H9 (cell line): ENCODE measurements around the gene MN1. TPM values are rescaled to one million over a fixed set of nuclear protein-coding genes. Genes with fewer than 3 reads are reported as not detected.

ENCODE experiments used
- DNase-seq: peaks from one replicate; pipeline ENCODE4 v3.0.0-alpha.2; 2017
- H2AFZ ChIP-seq: one replicate; pipeline ENCODE4 v1.6.1; 2013; ENCODE audit warnings: mild to moderate bottlenecking, low read length, control low read depth, moderate library complexity
- H2AK5ac ChIP-seq: 2 replicates; pipeline ENCODE4 v1.6.1; 2013; ENCODE audit warnings: low read length, control low read depth, mixed read lengths; ENCODE audit not compliant: insufficient read length
- H2BK120ac ChIP-seq: one replicate; pipeline ENCODE4 v1.6.1; 2013; ENCODE audit warnings: low read depth, mild to moderate bottlenecking, low read length, control low read depth, inconsistent platforms; ENCODE audit not compliant: poor library complexity, severe bottlenecking
- H2BK12ac ChIP-seq: 2 replicates; pipeline ENCODE4 v1.6.1; 2013; ENCODE audit warnings: low read length, control low read depth, mixed read lengths, low read depth; ENCODE audit not compliant: insufficient read length
- H2BK15ac ChIP-seq: 2 replicates; pipeline ENCODE4 v1.6.1; 2013; ENCODE audit warnings: low read depth, low read length, control low read depth
- H2BK20ac ChIP-seq: one replicate; pipeline ENCODE4 v1.6.1; 2013; ENCODE audit warnings: low read depth, mild to moderate bottlenecking, low read length, control low read depth, inconsistent platforms; ENCODE audit not compliant: poor library complexity, severe bottlenecking
- H2BK5ac ChIP-seq: 2 replicates; pipeline ENCODE4 v1.6.1; 2013; ENCODE audit warnings: low read length, control low read depth, mixed read lengths; ENCODE audit not compliant: insufficient read length
- H3K14ac ChIP-seq: 2 replicates; pipeline ENCODE4 v1.6.1; 2013; ENCODE audit warnings: low read length, control low read depth; ENCODE audit not compliant: insufficient read depth
- H3K18ac ChIP-seq: 2 replicates; pipeline ENCODE4 v1.6.1; 2013; ENCODE audit warnings: low read depth, mild to moderate bottlenecking, mixed read lengths, low read length, control low read depth; ENCODE audit not compliant: insufficient read length
- H3K23ac ChIP-seq: 2 replicates; pipeline ENCODE4 v1.6.1; 2013; ENCODE audit warnings: low read length, control low read depth, mixed read lengths, low read depth; ENCODE audit not compliant: insufficient read length
- H3K23me2 ChIP-seq: 2 replicates; pipeline ENCODE4 v1.6.1; 2013; ENCODE audit warnings: low read depth, mild to moderate bottlenecking, mixed read lengths, low read length, control low read depth; ENCODE audit not compliant: insufficient read length, poor library complexity, severe bottlenecking
- H3K27ac ChIP-seq: 2 replicates; pipeline ENCODE4 v1.5.1; 2013; ENCODE audit warnings: low read length, control low read depth, mixed read lengths, low read depth; ENCODE audit not compliant: insufficient read length
- H3K27me3 ChIP-seq: 2 replicates; pipeline ENCODE4 v1.6.1; 2013; ENCODE audit warnings: low read length, control low read depth, inconsistent platforms; ENCODE audit not compliant: insufficient read depth
- H3K4ac ChIP-seq: 2 replicates; pipeline ENCODE4 v1.6.1; 2013; ENCODE audit warnings: low read depth, mild to moderate bottlenecking, control low read depth, inconsistent platforms, low read length, moderate library complexity
- H3K4me1 ChIP-seq: 2 replicates; pipeline ENCODE4 v1.6.1; 2013; ENCODE audit warnings: low read length, control low read depth, inconsistent platforms; ENCODE audit not compliant: insufficient read depth
- H3K4me2 ChIP-seq: 2 replicates; pipeline ENCODE4 v1.6.1; 2013; ENCODE audit warnings: low read length, control low read depth, mixed read lengths; ENCODE audit not compliant: insufficient read length, insufficient read depth
- H3K56ac ChIP-seq: 2 replicates; pipeline ENCODE4 v1.6.1; 2013; ENCODE audit warnings: low read depth, mild to moderate bottlenecking, mixed read lengths, low read length, control low read depth; ENCODE audit not compliant: insufficient read length
- H3K79me1 ChIP-seq: 2 replicates; pipeline ENCODE4 v1.6.1; 2013; ENCODE audit warnings: low read depth, mild to moderate bottlenecking, moderate library complexity, low read length, control low read depth, inconsistent platforms; ENCODE audit not compliant: insufficient read depth, poor library complexity, severe bottlenecking
- H3K79me2 ChIP-seq: 2 replicates; pipeline ENCODE4 v1.6.1; 2013; ENCODE audit warnings: low read length, control low read depth, inconsistent platforms; ENCODE audit not compliant: insufficient read depth
- H3K9ac ChIP-seq: 2 replicates; pipeline ENCODE4 v1.6.1; 2013; ENCODE audit warnings: low read length, control low read depth, mixed read lengths; ENCODE audit not compliant: insufficient read length; ENCODE audit errors: extremely low read depth
- H3K9me3 ChIP-seq: one replicate; pipeline ENCODE4 v1.6.1; 2013; ENCODE audit warnings: low read depth, low read length, inconsistent platforms; ENCODE audit not compliant: control insufficient read depth
- H3T11ph ChIP-seq: one replicate; pipeline ENCODE4 v1.6.1; 2013; ENCODE audit warnings: mild to moderate bottlenecking, low read length, control low read depth, inconsistent platforms
- H4K20me1 ChIP-seq: one replicate; pipeline ENCODE4 v1.6.1; 2013; ENCODE audit not compliant: control insufficient read depth, insufficient read length, insufficient read depth
- H4K5ac ChIP-seq: 2 replicates; pipeline ENCODE4 v1.6.1; 2013; ENCODE audit warnings: low read depth, mild to moderate bottlenecking, mixed read lengths, low read length, control low read depth; ENCODE audit not compliant: insufficient read length
- H4K8ac ChIP-seq: replicated peaks from 2 replicates; pipeline ENCODE4 v1.6.1; 2013; ENCODE audit warnings: low read length, control low read depth, mixed read lengths, low read depth; ENCODE audit not compliant: insufficient read length
- H4K91ac ChIP-seq: 2 replicates; pipeline ENCODE4 v1.6.1; 2013; ENCODE audit warnings: low read depth, mild to moderate bottlenecking, moderate library complexity, mixed read lengths, low read length, control low read depth; ENCODE audit not compliant: insufficient read length
- H3K27ac Mint-ChIP-seq, 3 experiments: 2 replicates in 2 of 3; 3 replicates in 1 of 3; pipeline ENCODE4 v1.8.0; 2020 to 2021; ENCODE audit warnings: mixed read lengths in 3 of 3, mild to moderate bottlenecking in 1 of 3, moderate library complexity in 1 of 3
- H3K27me3 Mint-ChIP-seq: 2 replicates; pipeline ENCODE4 v1.8.0; 2021; ENCODE audit warnings: low read depth, mild to moderate bottlenecking, moderate library complexity, mixed read lengths
- H3K36me3 Mint-ChIP-seq, 3 experiments: 2 replicates in 2 of 3; 3 replicates in 1 of 3; pipeline ENCODE4 v1.8.0; 2020 to 2021; ENCODE audit warnings: low read depth in 3 of 3, mixed read lengths in 3 of 3; ENCODE audit not compliant: insufficient read depth in 1 of 3
- H3K4me1 Mint-ChIP-seq, 2 experiments: 2 replicates each; pipeline ENCODE4 v1.8.0; 2020; ENCODE audit warnings: mixed read lengths in 2 of 2
- H3K4me3 Mint-ChIP-seq, 2 experiments: 2 replicates in 1 of 2; 3 replicates in 1 of 2; pipeline ENCODE4 v1.8.0; 2020 to 2021; ENCODE audit warnings: mild to moderate bottlenecking in 2 of 2, mixed read lengths in 2 of 2, moderate library complexity in 1 of 2
- H3K9me3 Mint-ChIP-seq, 2 experiments: 2 replicates in 1 of 2; 3 replicates in 1 of 2; pipeline ENCODE4 v1.8.0; 2020; ENCODE audit warnings: mild to moderate bottlenecking in 2 of 2, mixed read lengths in 2 of 2, moderate library complexity in 1 of 2
- CTCF ChIP-seq: fragments of 200-600 bp; sonication (generic); conservative IDR thresholded peaks from 3 replicates; pipeline ENCODE4 v1.8.0; 2021; ENCODE audit warnings: antibody characterized with exemption, mild to moderate bottlenecking
- WGBS: extraction: QIAGEN DNeasy Blood & Tissue Kit; methylation state at CpG from one replicate; pipeline ENCODE4 v1.1.7; 2013; ENCODE audit warnings: missing lambda C conversion rate, low lambda C conversion rate, mixed read lengths; ENCODE audit not compliant: insufficient read length; ENCODE audit errors: extremely low coverage; 5-methylcytosine and 5-hydroxymethylcytosine counted together
- total RNA-seq: library from RNA; stranded (reverse); gene quantifications from 2 replicates; pipeline ENCODE4 v1.2.1, GENCODE V29; 2021

Gene MN1
- total RNA-seq, 1 experiment from 2014 or later = 2.8 TPM

GRCh38 chr22:27734066-27734465 is 67.5 kb downstream of the MN1 start:
- no peak overlapping the region for H3K56ac ChIP-seq
- no peak overlapping the region for H2BK120ac ChIP-seq
- no peak for TF ChIP-seq CTCF
- no peak overlapping the region for H2BK12ac ChIP-seq
- no peak overlapping the region for H3K27ac ChIP-seq
- H3K4me1 Mint-ChIP-seq = peaks cover 8 to 10% of the 10 kb centered on the region in 2 experiments
- no peak overlapping the region for H3K4me2 ChIP-seq
- H3K23me2 ChIP-seq = no peaks in the 10 kb centered on the region
- no peak overlapping the region for H3K23ac ChIP-seq
- H3K14ac ChIP-seq = no peak overlapping the region
- H3K4me3 Mint-ChIP-seq = no peak overlapping the region
- H2AK5ac ChIP-seq = no peak overlapping the region
- no CpG with 5 or more reads among the region's 4 CpGs for WGBS
- H4K91ac ChIP-seq = no peak overlapping the region
- H3K4me1 ChIP-seq = peaks cover 3% of the 10 kb centered on the region; the same call in 1 of the 2 replicates
- no peak overlapping the region for H3K4ac ChIP-seq
- peaks cover 29 to 38% (median 33%) of the 10 kb centered on the region in 3 experiments for H3K36me3 Mint-ChIP-seq
- no peak overlapping the region for H3T11ph ChIP-seq
- no peak overlapping the region for H3K18ac ChIP-seq
- no peaks in the 10 kb centered on the region for H3K27me3 ChIP-seq
- no peak overlapping the region for H2BK20ac ChIP-seq
- H2BK15ac ChIP-seq = no peak overlapping the region
- H3K9ac ChIP-seq = no peak overlapping the region
- DNase-seq = no peak
- H3K79me2 ChIP-seq = peaks cover 31% of the 10 kb centered on the region; the same call in 1 of the 2 replicates
- peak overlapping the region in 2 of 3 experiments; percentile 44 to 61; a peak in 2 of 7 replicates for H3K27ac Mint-ChIP-seq
- H3K79me1 ChIP-seq = peaks cover 2% of the 10 kb centered on the region
- peaks cover 6% of the 10 kb centered on the region for H3K9me3 ChIP-seq
- no peaks in the 10 kb centered on the region for H3K27me3 Mint-ChIP-seq
- H4K5ac ChIP-seq = no peak overlapping the region
- H2AFZ ChIP-seq = no peak overlapping the region
- no peak overlapping the region for H2BK5ac ChIP-seq
- H4K8ac ChIP-seq = no peak overlapping the region
- peaks cover 15 to 20% of the 10 kb centered on the region in 2 experiments for H3K9me3 Mint-ChIP-seq
- no peaks in the 10 kb centered on the region for H4K20me1 ChIP-seq
